RCC 7860 (cell line): ENCODE results near the gene LINGO1.

Experiments
- DNase-seq: peaks from one replicate; pipeline ENCODE4 v3.0.0-alpha.2; 2015; ENCODE audit warnings: low spot score
- FAIRE-seq: peaks from 2 replicates; lab custom pipeline; 2012; peaks lifted over from hg19 to GRCh38; lab: Jason Lieb, UNC

The LINGO1 gene

DNA sequence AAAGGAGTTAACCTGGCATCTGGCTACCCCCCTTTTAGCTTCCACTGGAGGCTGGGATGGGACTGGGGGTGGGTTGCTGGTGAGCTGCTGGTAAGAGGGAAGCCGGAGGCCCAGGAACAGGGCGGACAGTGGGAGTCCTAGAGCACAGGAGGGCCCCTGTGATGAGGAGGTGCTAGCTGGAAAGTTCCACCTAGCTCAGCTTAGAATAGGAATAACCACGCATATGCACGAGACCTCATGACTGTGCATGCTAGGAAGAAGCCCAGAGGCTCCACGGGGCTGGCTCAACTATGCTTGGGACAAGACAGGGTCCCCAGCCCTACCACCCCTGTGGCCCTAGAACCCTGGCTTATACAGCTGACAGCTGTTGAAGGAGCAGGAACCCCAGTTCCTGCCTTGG lies 34.1 kb downstream of the LINGO1 start:
- FAIRE-seq (no peak), DNase-seq (no peak)

DNA sequence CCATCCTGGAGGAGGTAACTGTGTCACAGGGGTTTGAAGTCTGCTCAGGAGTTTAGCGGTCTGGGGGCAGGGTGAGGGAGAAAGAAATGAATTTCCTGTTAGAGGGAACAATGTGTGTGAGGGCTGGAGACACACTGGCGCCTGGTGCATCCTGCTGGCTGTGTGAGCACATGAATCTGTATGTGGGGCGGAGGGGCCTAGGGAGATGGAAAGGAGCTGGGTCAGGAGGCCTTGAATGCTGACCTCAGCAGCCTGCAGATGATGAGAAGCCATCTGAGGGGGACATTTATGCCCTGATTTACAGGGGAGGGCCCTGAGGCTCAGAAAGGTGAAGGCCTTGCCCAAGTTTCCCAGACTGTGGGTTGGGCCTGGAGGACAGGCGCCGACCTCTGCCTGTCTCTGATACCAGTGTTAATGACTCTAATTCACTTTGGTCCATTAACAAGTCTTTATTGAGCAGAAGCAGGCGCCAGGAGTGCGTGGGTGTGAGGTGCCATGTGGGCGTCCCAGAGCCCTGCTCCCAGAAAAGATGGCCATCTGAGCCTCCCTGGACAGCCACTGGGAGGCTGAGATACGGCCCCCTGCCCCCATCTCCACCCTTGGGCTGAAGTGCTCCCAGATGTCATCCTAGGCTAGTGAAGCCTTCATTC lies 34.8 kb downstream of the LINGO1 start:
- FAIRE-seq: no peak
- no peak for DNase-seq

DNA sequence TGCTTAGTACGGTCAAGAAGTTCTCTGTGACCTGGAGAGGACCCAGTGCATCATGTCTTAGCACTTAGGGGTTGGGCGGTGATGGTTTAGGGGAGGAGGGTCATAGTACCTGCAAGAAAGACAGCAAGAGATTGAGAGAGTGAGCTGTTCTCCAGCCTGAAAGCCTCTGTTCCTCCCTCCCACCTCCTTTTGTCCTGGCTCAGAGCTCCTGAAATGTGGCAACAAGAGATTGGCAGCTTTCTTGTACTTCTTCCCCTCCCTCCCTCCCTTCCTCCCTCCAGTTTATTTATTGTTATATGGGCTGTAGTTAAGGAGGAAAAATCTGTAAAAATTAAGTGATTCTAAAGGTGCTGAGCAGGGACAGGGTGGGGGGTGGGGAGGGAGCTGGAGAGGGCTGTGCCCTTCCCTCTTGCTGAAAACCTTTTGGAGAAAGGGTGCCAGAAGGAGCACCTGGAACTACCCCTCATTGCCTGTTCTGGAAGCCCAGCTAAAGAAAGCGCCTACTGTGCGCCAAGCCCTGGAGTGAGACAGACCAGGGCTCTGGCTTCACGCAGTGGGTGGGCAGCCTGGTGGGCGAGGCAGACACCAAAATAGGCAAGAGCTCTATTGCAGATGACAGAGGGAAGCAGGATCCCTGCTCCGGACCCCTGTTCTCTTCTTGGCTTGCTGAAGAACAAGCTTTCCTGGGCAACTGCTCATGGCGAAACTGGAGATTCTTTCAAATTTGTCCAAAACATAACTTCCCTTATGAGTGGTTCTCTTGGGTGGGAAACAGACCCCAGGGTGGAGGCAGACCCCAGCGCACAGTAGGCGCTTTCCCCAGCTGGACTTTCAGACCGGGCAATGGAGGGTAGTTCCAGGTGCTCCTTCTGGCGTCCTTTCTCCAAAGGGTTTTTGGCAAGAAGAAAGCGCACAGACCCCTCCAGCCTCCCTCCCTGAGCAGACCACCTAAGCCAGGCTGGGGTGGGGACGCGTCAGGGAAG lies 35.6 kb downstream of the LINGO1 start:
- no peak for FAIRE-seq
- DNase-seq: no peak

DNA sequence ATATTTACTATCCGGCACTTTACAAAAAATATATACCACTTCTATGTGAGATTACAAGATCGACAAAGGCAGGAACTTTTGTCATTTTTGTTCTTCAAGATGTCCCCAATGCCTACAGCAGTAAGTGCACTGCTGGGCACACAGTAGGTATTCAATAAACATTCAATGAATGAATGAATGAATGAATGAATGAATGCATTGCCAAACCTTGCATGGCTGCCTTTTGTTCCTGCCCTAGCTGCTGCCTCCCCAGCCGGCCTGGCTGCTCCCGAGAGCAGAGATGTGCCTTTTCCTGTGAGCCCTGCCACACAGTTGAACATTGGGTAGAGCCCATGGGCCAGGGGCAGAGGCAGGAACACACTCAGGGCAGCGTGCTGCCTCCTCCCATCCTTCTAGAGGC lies 37.5 kb downstream of the LINGO1 start:
- DNase-seq (no peak), FAIRE-seq (no peak)

DNA sequence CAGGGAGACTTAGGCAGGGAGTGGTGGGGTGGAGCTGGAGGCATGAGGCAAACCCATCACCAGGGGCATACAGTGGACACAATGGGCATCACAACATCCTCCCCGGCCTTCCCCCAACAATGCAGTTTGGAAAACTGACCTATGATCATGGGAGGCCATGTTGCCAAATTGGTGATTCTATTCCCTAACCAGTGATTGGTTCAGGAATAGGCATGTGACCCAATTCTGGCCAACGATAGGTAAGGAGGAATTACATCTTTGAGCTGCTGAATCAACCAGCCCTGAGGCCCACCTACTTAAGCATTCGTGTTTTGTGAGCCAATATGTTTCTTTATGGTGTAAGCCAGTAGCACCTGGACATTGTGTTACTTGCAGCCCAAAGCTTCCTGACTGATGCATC lies 40.0 kb downstream of the LINGO1 start:
- FAIRE-seq: no peak

DNA sequence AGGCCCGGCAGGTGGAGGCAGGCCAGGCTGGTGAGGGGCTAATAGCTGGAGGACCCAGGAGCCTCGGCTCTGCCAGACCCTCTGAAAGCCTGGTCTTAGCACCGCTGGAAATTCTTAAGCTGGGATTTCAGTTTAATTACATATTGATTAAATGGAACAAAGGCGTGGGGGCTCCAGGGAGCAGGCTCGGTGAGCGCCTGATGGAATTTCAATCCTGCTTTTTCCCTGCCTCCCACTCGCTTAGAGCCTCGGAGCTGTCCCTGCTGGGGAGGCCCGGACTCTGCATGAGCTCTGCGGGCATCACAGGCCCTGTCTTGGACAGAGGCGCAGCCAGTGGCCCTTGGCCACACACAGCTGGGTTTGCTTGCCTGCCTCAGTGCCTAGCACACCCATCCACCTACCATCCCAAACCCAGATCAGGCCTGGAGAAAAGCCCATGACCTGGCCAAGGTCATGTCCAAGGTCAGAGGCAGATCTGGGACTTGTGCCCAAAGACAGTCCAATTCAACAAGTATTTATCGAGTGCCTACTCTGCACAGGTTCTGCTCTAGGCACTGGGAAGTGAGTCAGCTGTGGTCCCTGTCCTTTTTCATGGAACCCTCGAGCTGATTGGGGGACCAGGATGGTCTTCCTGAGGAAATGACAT lies 40.6 kb downstream of the LINGO1 start:
- FAIRE-seq (no peak), DNase-seq (no peak)

More for the DNA sequence above, 40.0 kb downstream of the LINGO1 start:
- no peak for DNase-seq

DNA sequence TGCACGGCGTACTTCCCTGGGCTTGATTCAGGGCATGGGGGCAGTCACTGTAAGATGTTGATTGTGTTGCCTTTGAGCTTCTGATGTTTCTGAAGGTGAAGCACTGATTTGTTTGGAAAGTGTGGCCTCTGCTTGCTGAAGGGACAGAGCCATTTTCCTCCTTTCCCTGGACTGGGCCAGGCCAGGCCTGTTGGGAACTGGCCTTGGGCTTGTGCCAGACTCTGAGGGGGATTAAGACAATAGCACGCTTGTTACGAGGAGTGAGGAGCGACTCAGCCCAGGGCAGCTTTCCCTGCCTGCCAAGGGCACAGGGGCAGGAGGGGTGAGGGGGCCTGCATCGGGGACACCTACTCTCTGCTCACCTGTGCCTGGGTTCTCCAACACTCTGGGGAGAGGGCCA lies 42.9 kb downstream of the LINGO1 start:
- no peak for DNase-seq
- FAIRE-seq: no peak

DNA sequence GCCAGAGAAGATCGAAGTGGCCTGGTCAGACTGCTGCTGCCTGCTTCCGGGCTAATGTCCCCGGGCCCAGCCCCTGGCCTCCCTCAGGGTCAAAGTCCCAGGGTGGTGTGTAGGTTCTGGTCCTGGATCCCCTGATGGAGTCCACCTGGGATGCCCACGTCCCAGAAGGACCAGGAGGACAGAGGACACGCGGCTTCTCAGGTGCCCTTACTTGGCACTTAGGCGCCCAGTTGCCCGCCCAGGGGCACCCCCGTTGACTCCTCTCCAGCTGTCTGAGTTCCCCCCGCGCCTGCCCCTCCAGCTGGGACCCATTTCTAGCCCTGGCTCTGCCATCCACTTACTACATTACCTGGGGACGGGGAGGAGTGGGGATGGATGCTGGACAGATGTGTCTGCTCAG lies 44.6 kb downstream of the LINGO1 start:
- DNase-seq: no peak
- no peak for FAIRE-seq

DNA sequence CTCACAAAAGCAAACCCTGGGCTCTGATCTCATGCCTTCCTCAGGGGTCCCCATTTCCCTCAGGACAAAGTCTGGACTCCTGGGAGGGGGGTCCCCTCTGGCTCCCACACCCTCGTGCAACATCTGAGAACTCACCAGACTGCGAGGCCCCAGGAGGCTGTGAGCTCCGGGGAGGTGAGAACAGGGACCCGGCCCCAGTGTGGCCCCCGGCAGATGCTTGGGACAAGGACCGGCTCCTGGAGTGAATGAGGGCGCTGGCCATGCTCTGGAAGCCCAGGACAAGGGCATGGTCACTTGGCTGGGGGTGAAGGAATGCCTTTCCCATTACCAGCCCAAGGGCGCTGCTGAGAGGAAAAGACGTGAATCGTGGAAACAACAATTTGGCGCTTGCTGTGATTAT lies 48.0 kb downstream of the LINGO1 start:
- DNase-seq (no peak), FAIRE-seq (no peak)

DNA sequence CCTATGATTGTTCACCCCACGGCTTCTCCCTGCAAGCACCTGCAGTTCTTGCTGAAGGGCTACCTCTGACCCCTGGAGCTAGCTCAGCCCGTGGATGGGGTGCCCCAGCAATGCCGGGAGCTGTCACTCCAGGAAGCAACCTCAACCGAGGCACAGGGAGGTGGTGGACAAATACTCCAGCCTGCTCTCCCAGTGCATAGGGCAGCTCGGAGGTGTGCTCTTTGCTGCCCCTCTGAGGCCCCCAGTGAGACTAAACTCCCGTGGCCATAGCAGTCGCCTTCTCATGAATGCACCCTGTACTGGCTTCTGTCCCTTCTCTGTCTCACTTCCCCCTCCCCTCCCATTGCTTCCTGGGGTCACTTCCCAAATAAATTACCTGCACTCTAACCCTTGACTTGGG lies 48.5 kb downstream of the LINGO1 start:
- FAIRE-seq (no peak), DNase-seq (no peak)

DNA sequence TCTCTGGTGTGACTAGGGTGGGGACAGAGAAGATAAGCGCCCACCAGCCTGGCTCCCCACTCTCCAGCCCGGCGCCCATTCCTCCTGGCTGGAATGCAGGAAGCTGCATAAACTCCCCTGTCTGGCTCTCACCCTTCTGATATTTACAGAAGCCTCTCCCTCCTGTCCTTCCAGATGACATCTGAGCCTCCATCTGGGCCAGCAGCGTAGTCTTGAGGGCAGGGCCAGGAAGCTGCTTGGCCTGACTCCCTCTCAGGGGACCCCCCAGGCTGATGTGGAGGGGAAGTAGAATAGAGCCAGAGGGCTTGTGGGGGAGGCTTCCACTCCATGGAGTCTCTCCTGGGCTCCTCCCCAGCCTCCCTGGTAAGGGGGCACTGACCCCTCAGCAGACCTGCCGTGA lies 49.9 kb downstream of the LINGO1 start:
- DNase-seq (no peak), FAIRE-seq (no peak)

DNA sequence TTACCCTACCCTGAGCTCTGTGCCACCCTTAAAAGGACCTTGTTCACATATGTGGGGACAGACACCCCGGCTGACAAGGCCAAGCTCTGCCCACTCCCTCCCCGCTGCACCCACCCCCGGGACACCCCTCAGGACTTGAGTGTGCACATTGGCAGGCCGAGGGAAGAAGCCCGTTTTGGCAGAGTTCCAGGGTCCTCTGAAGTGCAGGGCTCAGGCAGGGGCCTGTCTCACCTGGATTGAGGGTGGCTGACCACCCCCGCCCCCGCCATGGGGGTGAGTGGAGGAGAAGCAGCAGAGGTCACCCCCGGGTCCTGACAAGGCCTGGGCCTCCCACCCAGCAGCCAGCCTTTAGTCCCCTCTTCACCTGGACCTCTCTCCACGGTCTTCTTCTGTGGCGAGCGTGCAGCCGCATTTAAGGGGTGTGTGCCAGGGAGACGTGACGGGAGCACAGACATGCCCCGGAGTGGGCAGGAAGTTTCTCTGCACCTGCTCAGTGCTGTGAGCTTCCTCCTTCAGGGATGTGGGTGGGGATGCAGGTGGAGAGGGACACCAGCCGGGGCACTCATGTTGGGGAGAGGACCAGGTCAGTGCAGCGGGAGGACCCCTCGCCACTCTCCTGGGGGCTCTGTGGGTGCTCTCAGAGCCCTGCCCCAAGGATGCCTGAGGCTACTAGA lies 50.7 kb downstream of the LINGO1 start:
- DNase-seq (no peak), FAIRE-seq (no peak)

DNA sequence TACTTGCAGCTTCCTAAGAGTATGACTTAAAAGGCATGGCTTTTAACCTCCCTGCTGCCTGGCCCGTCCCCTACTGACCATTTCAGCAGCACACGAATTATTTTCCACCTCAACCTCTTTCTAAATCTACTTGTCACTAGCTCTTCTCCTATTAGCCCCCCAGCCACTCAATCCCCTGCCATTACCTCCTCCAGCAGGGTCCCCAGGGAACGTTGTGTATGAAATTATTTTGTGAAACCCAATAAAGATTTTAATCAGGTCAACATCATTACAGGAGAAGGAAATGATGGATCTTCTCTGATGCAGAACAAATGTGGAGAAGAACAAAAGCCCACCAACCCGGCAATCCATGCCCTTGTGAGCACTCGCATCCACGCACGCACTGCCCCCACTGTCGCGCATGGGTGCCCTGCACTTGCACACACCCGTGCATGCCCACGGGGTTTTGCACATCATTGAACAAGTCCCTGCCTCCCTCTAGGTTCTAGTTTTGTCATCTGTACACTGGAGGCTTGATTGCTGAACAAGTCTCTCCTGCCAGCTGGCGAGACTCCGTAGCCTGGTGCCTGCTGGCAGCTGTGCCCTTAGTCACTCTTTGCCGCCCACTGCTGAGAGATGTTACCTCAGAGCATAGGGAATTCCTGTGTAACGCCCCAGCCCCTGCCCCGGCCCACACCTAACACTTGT lies 51.6 kb downstream of the LINGO1 start:
- no peak for DNase-seq
- FAIRE-seq: no peak

DNA sequence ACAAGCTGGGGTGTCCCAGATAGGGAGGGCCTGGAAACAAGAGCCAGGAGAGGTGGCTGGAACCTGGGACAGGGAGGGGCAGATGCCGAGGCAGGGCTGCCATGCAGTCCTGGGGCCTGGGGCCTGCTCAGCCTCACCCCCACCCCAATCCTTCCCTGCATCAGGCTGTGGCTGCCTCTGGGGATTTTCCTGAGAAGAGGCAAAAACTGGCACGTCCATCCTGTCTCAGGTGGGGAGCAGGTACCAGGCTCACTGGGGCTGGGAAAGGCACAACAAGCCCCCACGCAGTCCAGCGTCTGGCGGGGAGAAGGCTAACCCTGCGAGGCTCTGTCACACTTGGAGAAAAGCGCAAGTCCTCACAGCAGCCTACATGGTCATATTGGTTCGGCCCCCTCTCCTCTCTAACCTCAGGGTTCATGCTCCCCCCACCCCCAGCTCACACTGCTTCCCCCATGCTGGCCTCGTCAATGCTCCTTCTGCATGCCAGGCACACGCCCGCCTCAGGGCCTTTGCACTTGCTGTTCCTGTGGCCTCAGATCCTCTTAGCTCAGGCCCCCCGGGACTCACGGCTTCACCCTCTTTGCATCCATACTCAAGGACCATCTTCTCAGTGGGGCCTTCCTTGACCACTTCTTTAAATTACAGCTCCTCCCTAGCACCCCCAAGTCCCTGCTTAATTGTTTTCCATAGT lies 53.1 kb downstream of the LINGO1 start:
- no peak for FAIRE-seq
- no peak for DNase-seq

DNA sequence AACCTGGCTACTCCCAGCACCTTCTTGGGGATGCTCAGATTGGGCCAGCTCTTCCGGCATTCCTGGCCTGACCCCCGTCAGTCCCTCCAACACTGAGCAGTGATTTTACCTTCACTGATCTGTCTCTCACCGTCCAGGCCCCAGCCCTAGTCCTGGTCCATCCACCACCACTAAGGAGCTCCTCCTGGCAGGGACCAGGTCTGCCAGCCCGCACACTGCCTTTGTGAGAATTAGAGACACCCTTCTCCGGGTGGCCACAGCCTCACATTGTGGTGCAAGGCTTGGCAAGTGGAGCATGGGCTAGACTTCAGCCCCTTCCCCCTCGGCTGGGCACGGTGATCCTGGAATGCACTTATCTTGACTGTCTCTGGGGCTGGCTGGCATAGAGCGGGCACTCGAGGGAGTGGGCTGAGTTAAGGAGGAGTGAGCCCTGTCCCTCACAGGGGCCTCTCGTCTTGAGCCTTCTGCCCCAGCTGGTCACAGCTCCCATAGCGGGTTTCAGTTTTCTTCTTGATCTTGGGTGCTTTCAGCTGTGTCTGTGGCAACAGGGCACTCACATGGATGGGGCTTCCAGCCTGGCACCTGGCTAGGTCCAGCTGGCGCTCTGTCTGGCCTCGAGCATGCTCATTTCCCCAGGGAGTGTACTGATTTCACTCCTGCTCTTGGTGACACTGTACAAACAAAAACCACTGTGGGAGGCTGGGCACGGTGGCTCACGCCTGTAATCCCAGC lies 53.9 kb downstream of the LINGO1 start:
- FAIRE-seq (no peak), DNase-seq (no peak)

DNA sequence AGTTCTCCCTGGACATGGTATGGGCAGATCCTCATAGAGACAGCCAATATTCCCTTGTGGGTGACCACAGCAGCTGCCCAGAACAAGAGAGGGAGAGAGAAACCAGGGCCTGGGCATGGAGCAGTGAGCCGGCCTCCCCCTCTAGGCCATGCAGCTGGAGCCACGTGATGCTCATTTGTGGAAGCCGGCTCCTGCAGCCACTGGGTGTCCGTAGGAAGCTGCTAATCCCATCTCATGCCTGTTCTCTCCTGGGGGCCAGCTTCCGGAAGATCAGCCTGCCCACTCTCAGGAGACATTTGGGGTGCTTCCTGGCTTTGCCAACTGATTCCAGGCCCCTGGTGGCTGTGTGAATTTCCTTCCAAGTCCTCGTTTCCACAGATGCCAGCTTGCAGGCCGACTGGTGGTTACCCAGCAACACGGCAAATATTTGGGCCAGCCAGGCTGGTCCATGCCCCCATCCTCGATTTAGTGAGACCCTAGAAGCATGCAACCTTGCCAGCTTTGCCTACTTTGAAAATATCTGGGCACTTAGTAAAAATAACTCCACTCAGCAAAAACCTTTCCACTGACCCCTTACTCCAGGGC lies 55.3 kb downstream of the LINGO1 start:
- DNase-seq: no peak
- no peak for FAIRE-seq

DNA sequence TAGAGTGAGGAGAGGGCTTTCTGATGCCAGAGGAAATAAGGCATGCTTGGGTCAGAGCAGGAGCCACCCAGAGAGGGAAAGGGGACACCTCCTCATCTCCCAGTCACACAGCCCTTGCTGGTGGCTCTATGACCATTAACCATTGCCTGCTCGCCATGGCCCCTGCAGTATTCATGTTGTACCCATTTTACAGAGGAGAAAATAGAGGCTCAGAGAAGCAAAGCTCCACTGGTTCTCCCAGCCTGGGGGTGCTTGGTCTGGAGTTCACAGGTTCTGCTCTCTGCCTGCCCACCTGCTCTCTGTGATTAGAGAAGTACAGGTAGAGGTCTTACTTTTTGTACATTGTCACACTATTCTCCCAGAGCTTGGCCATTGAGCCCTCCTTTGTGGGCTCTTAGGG lies 56.2 kb downstream of the LINGO1 start:
- no peak for FAIRE-seq
- no peak for DNase-seq

DNA sequence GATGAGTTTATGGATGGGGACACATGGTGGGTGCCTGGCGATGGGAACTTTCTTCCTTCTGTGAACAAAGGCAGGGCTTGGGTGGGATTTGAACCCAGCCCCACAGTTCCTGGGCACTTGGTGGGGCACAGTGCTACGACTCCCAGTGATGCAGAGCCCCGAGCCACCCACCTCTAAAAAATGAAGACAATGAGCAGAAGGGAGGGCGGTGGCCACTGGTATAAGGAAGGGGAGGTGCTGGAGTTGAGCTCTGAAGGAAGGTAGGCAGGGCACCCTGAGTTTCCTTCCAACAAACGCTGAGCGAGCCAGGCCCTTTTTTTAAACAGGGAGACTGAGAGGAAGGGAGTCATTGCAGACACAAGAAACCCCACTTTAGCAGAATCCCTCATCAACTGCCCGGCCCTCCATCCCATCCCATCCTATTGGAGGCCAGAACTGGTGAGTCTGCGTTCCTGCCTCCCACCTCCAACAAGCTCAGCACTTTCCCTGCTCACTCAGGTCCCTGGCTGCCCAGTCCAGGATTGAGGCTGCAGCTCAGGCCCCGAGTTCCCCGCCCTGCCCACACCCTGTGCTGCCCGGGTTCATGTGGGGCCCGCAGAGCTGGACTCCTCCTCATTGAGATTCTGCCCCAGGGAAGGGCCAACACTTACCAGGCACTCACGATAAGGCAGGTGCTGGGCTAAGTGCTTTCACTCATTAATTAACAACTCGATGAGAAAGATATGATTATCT lies 57.3 kb downstream of the LINGO1 start:
- DNase-seq (no peak), FAIRE-seq (no peak)
